Neural crest cell (in vitro differentiated cells): ENCODE data around the gene ANXA2. TPM values are rescaled to one million over a fixed set of nuclear protein-coding genes. Genes with fewer than 3 reads are reported as not detected.

Experiments
- DNase-seq: peaks from one replicate; pipeline ENCODE4 v3.0.0; 2021; ENCODE audit warnings: low read depth, mixed read lengths, low spot score
- H3K27ac Mint-ChIP-seq: one replicate; pipeline ENCODE4 v1.8.0; 2021; ENCODE audit warnings: mild to moderate bottlenecking, mixed read lengths; ENCODE audit not compliant: unreplicated experiment
- H3K27me3 Mint-ChIP-seq: 2 replicates; pipeline ENCODE4 v1.8.0; 2021; ENCODE audit warnings: low read depth, mild to moderate bottlenecking, mixed read lengths
- H3K36me3 Mint-ChIP-seq: 2 replicates; pipeline ENCODE4 v1.8.0; 2021; ENCODE audit warnings: low read depth, mild to moderate bottlenecking, mixed read lengths
- H3K4me1 Mint-ChIP-seq: 2 replicates; pipeline ENCODE4 v1.8.0; 2021; ENCODE audit warnings: mixed read lengths
- H3K4me3 Mint-ChIP-seq: one replicate; pipeline ENCODE4 v1.8.0; 2021; ENCODE audit warnings: mild to moderate bottlenecking, mixed read lengths
- H3K9me3 Mint-ChIP-seq: 2 replicates; pipeline ENCODE4 v1.8.0; 2021; ENCODE audit warnings: mixed read lengths
- CTCF ChIP-seq: fragments of 200-600 bp; sonication (generic); conservative IDR thresholded peaks from 2 replicates; pipeline ENCODE4 v1.5.0; 2021; ENCODE audit warnings: antibody characterized with exemption, mild to moderate bottlenecking
- total RNA-seq: library from RNA; stranded (reverse); gene quantifications from 2 replicates; pipeline ENCODE4 v1.2.1, GENCODE V29; 2021

Gene ANXA2
- total RNA-seq, 1 donor from 2014 or later: 122 TPM

DNA sequence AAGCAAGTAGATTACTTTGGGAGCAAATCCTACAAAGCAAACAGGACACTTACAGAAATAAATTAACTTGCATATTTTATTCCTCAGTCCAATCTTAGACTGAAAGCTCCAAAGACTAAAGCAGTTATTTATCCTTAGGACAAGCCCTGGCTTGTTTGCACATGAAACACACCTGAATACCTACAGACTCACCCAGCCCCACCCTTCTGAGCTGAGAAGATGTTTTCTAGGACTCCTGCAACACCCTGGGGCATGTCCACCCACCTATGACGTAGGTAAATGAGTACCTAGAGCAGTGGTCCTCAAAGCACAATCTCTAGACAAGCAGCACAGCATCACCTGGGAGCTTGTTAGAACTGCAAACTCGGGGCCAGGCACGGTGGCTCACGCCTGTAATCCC, 80.8 kb downstream of the ANXA2 start:
- no peak for TF ChIP-seq CTCF

GRCh38 chr15:60315878-60316277, 81.9 kb downstream of the ANXA2 start:
- TF ChIP-seq CTCF: no peak
- H3K4me3 Mint-ChIP-seq: no peak overlapping the region
- H3K36me3 Mint-ChIP-seq: no peaks in the 10 kb centered on the region
- H3K27ac Mint-ChIP-seq: no peak overlapping the region
- peaks cover 19% of the 10 kb centered on the region for H3K4me1 Mint-ChIP-seq
- H3K27me3 Mint-ChIP-seq: peaks cover 3% of the 10 kb centered on the region
- H3K9me3 Mint-ChIP-seq: no peaks in the 10 kb centered on the region
- DNase-seq: no peak

More for the DNA sequence above, 80.8 kb downstream of the ANXA2 start:
- H3K36me3 Mint-ChIP-seq: no peaks in the 10 kb centered on the region
- H3K9me3 Mint-ChIP-seq: no peaks in the 10 kb centered on the region
- H3K4me1 Mint-ChIP-seq: peaks cover 19% of the 10 kb centered on the region
- H3K4me3 Mint-ChIP-seq: no peak overlapping the region
- no peak for DNase-seq
- H3K27me3 Mint-ChIP-seq: peaks cover 3% of the 10 kb centered on the region
- no peak overlapping the region for H3K27ac Mint-ChIP-seq

DNA sequence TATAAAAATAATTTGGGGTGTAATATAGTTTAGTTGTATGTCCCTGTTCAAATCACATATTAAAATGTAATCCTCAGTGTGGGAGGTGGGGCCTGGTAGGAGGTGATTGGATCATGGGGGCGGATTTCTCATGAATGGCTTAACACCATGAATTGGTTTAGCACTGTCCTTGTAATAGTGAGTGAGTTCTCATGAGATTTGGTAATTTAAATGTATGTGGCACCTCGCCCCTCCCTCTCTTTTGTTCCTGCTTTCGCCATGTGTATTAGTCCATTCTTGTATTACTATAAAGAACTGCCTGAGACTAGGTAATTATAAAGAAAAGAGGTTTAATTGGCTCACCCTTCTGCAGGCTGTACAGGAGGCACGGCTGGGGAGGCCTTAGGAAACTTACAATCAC, 83.9 kb downstream of the ANXA2 start:
- no peak overlapping the region for H3K4me3 Mint-ChIP-seq
- peaks cover 19% of the 10 kb centered on the region for H3K4me1 Mint-ChIP-seq
- no peaks in the 10 kb centered on the region for H3K36me3 Mint-ChIP-seq
- no peak overlapping the region for H3K27ac Mint-ChIP-seq
- no peaks in the 10 kb centered on the region for H3K9me3 Mint-ChIP-seq
- H3K27me3 Mint-ChIP-seq: peaks cover 3% of the 10 kb centered on the region
- no peak for DNase-seq
- no peak for TF ChIP-seq CTCF

DNA sequence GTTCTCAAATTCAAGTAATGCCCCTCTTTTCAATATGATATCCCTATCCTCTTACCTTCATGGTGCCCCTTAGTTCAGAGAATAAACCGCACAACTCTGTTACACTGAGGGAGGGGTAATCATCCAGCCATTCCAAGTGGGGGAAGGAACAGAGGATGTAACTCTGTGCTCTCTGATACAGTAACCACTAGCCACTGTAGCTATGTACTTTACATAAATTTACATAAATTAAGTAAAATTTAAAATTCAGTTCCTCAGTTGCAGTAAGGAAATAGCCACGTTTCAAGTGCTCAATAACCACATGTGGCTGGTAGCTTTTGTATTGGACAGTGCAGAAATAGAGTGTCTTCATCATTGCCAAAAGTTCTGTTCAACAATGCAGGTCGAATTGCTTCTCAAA, 90.8 kb downstream of the ANXA2 start:
- H3K4me3 Mint-ChIP-seq: no peak overlapping the region
- H3K27ac Mint-ChIP-seq: no peak overlapping the region
- TF ChIP-seq CTCF: no peak
- H3K9me3 Mint-ChIP-seq: peaks cover 8% of the 10 kb centered on the region
- no peaks in the 10 kb centered on the region for H3K4me1 Mint-ChIP-seq
- DNase-seq: no peak
- peaks cover 6% of the 10 kb centered on the region for H3K36me3 Mint-ChIP-seq
- H3K27me3 Mint-ChIP-seq: no peaks in the 10 kb centered on the region

GRCh38 chr15:60301024-60301423, 96.8 kb downstream of the ANXA2 start:
- peaks cover 10% of the 10 kb centered on the region for H3K9me3 Mint-ChIP-seq
- H3K27ac Mint-ChIP-seq: no peak overlapping the region
- H3K27me3 Mint-ChIP-seq: no peaks in the 10 kb centered on the region
- no peaks in the 10 kb centered on the region for H3K4me1 Mint-ChIP-seq
- DNase-seq: no peak
- peaks cover 7% of the 10 kb centered on the region for H3K36me3 Mint-ChIP-seq
- no peak for TF ChIP-seq CTCF
- H3K4me3 Mint-ChIP-seq: no peak overlapping the region
